ENCODE results near the gene ZSWIM3.

Gene ZSWIM3

DNA sequence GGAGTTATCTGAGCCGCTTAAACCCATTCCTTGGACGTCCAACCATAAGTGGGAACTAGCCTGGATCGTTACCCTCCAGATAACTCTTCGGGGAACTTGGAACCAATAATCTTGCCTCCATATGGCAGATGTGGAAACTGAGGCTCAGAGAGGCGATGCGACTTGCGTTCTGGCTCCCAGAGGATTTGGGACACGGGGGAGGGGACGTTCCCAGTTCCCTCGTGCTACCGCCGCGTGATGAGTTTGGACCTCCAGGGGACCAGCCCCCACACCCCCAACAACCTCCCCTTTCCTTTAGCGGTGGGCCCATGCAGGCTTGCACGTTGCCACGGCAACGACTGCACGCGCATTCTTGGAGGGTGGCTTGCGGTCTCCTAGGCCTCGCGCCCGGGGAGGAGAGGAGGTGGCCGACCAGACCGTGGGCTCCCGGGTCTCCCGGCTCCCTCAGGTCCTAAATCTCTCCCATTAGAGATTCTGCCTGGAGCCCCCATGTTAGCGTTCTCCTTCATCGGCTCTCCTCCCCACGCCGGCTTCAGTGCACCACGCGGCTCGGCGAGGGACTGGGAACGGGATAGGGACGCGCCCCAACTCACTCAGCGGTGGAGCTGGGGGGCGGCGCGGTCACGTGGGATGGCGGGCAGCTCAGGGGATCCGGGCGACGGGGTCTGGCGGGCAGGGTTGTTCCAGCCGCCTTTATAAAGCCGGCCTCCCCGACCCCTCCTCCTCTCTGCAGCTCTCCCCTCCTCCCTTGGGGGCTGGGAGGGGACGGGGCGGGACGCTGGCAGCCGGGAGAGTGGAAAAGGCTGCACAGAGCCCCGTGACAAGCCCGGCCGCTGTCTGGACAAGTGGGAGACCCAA, 54.3 kb downstream of the ZSWIM3 start, which contains the start of gene PLTP:
PLTP (minus strand) TSS at position 670 of the 858 bp plus-strand sequence. CDS start 703 bp downstream, outside the sequence.
- peak; percentile 75 for DNase-seq (ENCODE audit: low read depth)
- TF ChIP-seq, protein P1, sequence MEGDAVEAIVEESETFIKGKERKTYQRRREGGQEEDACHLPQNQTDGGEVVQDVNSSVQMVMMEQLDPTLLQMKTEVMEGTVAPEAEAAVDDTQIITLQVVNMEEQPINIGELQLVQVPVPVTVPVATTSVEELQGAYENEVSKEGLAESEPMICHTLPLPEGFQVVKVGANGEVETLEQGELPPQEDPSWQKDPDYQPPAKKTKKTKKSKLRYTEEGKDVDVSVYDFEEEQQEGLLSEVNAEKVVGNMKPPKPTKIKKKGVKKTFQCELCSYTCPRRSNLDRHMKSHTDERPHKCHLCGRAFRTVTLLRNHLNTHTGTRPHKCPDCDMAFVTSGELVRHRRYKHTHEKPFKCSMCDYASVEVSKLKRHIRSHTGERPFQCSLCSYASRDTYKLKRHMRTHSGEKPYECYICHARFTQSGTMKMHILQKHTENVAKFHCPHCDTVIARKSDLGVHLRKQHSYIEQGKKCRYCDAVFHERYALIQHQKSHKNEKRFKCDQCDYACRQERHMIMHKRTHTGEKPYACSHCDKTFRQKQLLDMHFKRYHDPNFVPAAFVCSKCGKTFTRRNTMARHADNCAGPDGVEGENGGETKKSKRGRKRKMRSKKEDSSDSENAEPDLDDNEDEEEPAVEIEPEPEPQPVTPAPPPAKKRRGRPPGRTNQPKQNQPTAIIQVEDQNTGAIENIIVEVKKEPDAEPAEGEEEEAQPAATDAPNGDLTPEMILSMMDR (IDR thresholded peaks at IDR 0.05; ENCODE audit: low read length, missing control alignments) = no peak
- peak within 1 kb of the TSS; percentile 71 for H3K4me3 ChIP-seq (replicated peaks; ENCODE audit: low read depth, low read length)

DNA sequence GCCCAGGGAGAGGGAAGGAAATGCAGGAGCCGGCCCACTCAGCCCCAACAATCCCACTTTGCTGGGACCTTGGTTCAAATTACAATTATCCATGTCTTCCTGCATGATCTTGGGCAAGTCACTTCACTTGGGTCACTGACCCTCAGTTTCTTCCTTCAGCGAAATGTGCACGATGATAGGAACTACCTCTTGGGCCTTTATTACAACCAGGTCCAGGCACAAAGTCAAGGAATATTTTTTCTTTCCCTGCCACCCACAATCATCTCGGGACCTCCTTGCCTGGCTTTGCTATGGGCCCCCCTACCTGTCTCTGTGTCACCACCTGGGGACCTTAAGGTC, 54.9 kb downstream of the ZSWIM3 start:
- peak overlapping the region; percentile 71 for H3K4me3 ChIP-seq (replicated peaks; ENCODE audit: low read depth, low read length)
- TF ChIP-seq, protein P1 (IDR thresholded peaks at IDR 0.05; ENCODE audit: low read length, missing control alignments) = no peak
- no peak for DNase-seq (ENCODE audit: low read depth)

DNA sequence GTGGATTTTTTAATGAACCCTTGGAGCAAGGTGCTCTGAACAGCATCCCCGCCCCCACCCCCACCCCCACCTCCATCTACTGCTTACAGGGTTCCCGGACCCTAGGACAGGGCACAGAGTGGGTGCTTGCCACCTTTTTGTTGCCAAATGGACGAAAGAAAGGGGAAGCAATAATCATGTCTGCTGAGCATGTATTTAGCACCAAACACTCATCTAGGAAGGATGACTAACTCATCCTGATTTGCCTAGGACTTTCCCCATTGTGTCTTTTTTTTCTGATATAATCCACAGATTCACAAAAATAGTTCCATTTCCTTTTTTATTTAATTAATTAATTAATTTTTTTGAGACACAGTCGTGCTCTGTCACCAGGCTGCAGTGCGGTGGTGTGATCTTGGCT, 55.7 kb downstream of the ZSWIM3 start:
- DNase-seq (ENCODE audit: low read depth) = peak; percentile 31
- TF ChIP-seq, protein P1 (IDR thresholded peaks at IDR 0.05; ENCODE audit: low read length, missing control alignments) = no peak
- no peak overlapping the region for H3K4me3 ChIP-seq (replicated peaks; ENCODE audit: low read depth, low read length)

DNA sequence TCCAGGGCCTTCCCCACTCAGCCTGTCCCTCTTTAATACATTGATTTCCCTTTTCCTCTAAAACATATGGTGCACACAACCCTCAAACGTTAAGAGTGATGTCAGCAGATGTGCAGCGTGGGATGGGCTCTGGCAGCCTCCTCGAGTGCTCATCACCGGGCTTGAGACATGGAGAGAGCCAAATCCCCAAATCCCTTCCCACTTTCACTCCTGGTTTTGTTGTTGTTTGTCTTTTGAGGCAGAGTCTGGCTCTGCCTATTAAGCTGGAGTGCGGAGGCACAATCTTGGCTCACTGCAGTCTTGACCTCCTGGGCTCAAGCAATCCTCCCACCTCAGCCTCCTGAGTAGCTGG, 60.4 kb downstream of the ZSWIM3 start:
- H3K4me3 ChIP-seq (replicated peaks; ENCODE audit: low read depth, low read length) = no peak overlapping the region
- peak; percentile 78 for DNase-seq (ENCODE audit: low read depth)
- TF ChIP-seq, protein P1 (IDR thresholded peaks at IDR 0.05; ENCODE audit: low read length, missing control alignments) = no peak

DNA sequence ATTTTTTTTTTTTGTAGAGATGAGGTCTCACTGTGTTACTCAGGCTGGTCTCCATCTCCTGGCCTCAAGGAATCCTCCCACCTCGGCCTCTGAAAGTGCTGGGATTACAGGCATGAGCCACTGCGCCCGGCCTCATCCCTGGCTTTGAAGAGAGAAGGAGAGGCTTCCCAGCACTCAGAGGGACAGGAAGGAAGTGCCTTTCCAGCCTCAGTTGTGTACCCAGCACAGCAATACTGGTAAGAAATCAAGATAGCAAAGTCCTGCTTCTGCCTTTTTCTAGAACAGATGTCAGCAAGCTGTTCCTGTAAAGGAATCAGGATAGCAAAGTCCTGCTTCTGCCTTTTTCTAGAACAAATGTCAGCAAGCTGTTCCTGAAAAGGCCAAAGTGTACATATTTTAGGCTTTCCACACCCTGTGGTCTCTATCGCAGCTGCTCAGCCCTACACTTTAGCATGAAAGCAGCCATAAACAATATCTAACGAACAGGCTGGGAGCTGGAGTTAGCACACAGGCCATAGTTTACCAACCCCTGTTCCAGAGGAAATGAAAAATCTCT, 60.8 kb downstream of the ZSWIM3 start:
- no peak overlapping the region for H3K4me3 ChIP-seq (replicated peaks; ENCODE audit: low read depth, low read length)
- TF ChIP-seq, protein P1 (IDR thresholded peaks at IDR 0.05; ENCODE audit: low read length, missing control alignments) = no peak
- DNase-seq (ENCODE audit: low read depth) = peak; percentile 71

DNA sequence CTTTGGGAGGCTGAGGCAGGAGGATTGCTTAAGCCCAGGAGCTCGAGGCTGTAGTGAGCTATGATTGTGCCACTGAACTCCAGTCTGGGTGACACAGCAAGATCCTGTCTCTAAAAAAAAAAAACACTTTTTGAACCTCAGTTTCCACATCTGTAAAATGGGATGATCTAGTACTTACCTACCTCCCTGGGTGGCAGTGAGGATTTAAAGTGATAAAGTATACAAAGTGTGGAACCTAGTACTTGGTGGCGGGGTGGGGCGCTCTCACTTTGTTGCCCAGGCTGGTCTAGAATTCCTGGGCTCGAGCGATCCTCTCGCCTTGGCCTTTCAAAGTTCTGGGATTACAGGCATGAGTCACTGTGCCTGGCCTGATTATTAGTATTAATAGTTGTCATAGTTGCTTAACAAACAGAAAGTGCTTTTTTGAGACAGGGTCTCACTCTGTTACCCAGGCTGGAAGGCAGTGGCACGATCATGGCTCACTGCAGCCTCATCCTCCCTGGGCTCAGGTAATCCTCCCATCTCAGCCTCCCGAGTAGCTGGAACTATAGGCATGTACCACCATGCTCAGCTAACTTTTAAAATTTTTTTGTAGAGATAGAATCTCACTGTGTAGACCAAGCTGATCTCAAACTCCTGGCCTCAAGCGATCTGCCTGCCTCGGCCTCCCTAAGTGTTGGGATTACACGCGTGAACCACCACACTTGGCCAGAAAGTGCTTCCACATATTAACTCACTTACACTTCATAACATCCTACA, 61.5 kb downstream of the ZSWIM3 start:
- no peak for DNase-seq (ENCODE audit: low read depth)
- TF ChIP-seq, protein P1 (IDR thresholded peaks at IDR 0.05; ENCODE audit: low read length, missing control alignments) = no peak
- no peak overlapping the region for H3K4me3 ChIP-seq (replicated peaks; ENCODE audit: low read depth, low read length)
